ENCODE measurements around the gene SLC52A3. TPM values are rescaled to one million over a fixed set of nuclear protein-coding genes. Genes with fewer than 3 reads are reported as not detected.

Gene SLC52A3
- total and polyA plus RNA-seq, 9 of the 15 experiments (the other 6 are each of a cell fraction or from before 2014, with no cell fraction given) = 0.06 to 0.60 (median 0.11) TPM

- TF ChIP-seq MGA (IDR thresholded peaks at IDR 0.05) = peak; percentile 68
- peak; percentile 32; the same call in 1 of the 2 replicates for TF ChIP-seq PHF21A (IDR thresholded peaks at IDR 0.05; ENCODE audit: borderline replicate concordance, low read depth)
- TF ChIP-seq ZFP91 (CRISPR knock-in tag; IDR thresholded peaks at IDR 0.05) = 0 out of 2 replicates have a peak, but pooled peaks have one; percentile 29
- no peak; the same call in 1 of the 2 replicates for TF ChIP-seq NR2C2 (CRISPR knock-in tag; IDR thresholded peaks at IDR 0.05)
- peak; percentile 42; the same call in 1 of the 2 replicates for TF ChIP-seq NR2C2 (tag; IDR thresholded peaks at IDR 0.05)
- no peak for TF ChIP-seq GATAD2A (IDR thresholded peaks at IDR 0.05)
- TF ChIP-seq KDM1A (IDR thresholded peaks at IDR 0.05) = no peak
- no peak for TF ChIP-seq MXD1 (CRISPR knock-in tag; IDR thresholded peaks at IDR 0.05; ENCODE audit: borderline replicate concordance, poor library complexity, severe bottlenecking)
- TF ChIP-seq, protein P1, sequence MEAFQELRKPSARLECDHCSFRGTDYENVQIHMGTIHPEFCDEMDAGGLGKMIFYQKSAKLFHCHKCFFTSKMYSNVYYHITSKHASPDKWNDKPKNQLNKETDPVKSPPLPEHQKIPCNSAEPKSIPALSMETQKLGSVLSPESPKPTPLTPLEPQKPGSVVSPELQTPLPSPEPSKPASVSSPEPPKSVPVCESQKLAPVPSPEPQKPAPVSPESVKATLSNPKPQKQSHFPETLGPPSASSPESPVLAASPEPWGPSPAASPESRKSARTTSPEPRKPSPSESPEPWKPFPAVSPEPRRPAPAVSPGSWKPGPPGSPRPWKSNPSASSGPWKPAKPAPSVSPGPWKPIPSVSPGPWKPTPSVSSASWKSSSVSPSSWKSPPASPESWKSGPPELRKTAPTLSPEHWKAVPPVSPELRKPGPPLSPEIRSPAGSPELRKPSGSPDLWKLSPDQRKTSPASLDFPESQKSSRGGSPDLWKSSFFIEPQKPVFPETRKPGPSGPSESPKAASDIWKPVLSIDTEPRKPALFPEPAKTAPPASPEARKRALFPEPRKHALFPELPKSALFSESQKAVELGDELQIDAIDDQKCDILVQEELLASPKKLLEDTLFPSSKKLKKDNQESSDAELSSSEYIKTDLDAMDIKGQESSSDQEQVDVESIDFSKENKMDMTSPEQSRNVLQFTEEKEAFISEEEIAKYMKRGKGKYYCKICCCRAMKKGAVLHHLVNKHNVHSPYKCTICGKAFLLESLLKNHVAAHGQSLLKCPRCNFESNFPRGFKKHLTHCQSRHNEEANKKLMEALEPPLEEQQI (IDR thresholded peaks at IDR 0.05) = no peak
- peak; percentile 20; the same call in 1 of the 2 replicates for TF ChIP-seq TAL1 (IDR thresholded peaks at IDR 0.05)
- no peak for TF ChIP-seq CBX5 (IDR thresholded peaks at IDR 0.05; ENCODE audit: borderline replicate concordance, low read depth)
Measured at GRCh38 chr20:760751-761417, 7.4 kb downstream of the SLC52A3 start (continued).

Data from K562 (cell line).